K562 (cell line): ENCODE data around the gene PIK3R5. TPM values are rescaled to one million over a fixed set of nuclear protein-coding genes. Genes with fewer than 3 reads are reported as not detected.

ENCODE experiments used
- ATAC-seq: fragments of 200-7000 bp; cut with Tn5 transposase; 3 replicates; pipeline ENCODE4 v1.9.1; 2020; ENCODE audit warnings: moderate library complexity
- BruUV-seq: library from RNA; stranded (reverse); fragments of 400-500 nt; replicated peaks from 2 replicates; lab custom pipeline; 2021; lab: Mats Ljungman, UMichigan
- CTCF ChIA-PET: fragments of 300-600 bp; formaldehyde crosslinking; extraction: SDS; loops from one replicate; lab custom pipeline; 2021; ENCODE audit warnings: low intra/inter-chr PET ratio; lab: Yijun Ruan, JAX
- POLR2A ChIA-PET: fragments of 300-600, 350-650 bp; sonication (Branson Sonifier 250); formaldehyde crosslinking; extraction: SDS; loops from one replicate; lab custom pipeline; 2021; ENCODE audit warnings: antibody characterized with exemption, inconsistent platforms; lab: Yijun Ruan, JAX
- DNase-seq, 4 experiments: peaks; one replicate each; pipeline versions ENCODE4 v3.0.0 to v3.0.0-alpha.2; 2011 to 2018; ENCODE audit warnings: low spot score in 3 of 4, mixed read lengths in 3 of 4; ENCODE audit errors: extremely low read depth in 1 of 4
- FAIRE-seq: peaks from 2 replicates; lab custom pipeline; 2011; peaks lifted over from hg19 to GRCh38; lab: Jason Lieb, UNC
- H2AFZ ChIP-seq: 2 replicates; pipeline ENCODE4 v1.6.0; 2011; ENCODE audit warnings: low read depth, low read length, control low read depth, inconsistent platforms
- H3K27ac ChIP-seq: fragments of 200-600 bp; 3 replicates; pipeline ENCODE4 v1.8.0; 2011; ENCODE audit warnings: low read depth, mild to moderate bottlenecking, control low read depth, inconsistent platforms, low read length, moderate library complexity, mixed read lengths; ENCODE audit errors: extremely low read depth
- H3K27me3 ChIP-seq, 2 experiments: fragments of 300-600 bp in 1 of 2; 2 replicates in 1 of 2; 3 replicates in 1 of 2; pipeline versions ENCODE4 v1.6.0 to v1.8.0; 2011; ENCODE audit warnings: inconsistent platforms in 2 of 2, low read length in 2 of 2, mild to moderate bottlenecking in 1 of 2, mixed read lengths in 1 of 2, moderate library complexity in 1 of 2; ENCODE audit not compliant: control insufficient read depth in 2 of 2, insufficient read depth in 2 of 2
- H3K36me3 ChIP-seq: fragments of 300-600 bp; 3 replicates; pipeline ENCODE4 v1.8.0; 2011; ENCODE audit warnings: mild to moderate bottlenecking, low read length, inconsistent platforms; ENCODE audit not compliant: control insufficient read depth, insufficient read depth
- H3K4me1 ChIP-seq, 2 experiments: fragments of 200-600 bp in 1 of 2; replicated peaks in 1 of 2; 2 replicates in 1 of 2; 3 replicates in 1 of 2; pipeline versions ENCODE4 v1.5.1 to v1.8.0; 2011; ENCODE audit warnings: inconsistent platforms in 2 of 2, low read length in 2 of 2, mild to moderate bottlenecking in 1 of 2, mixed read lengths in 1 of 2, moderate library complexity in 1 of 2; ENCODE audit not compliant: control insufficient read depth in 2 of 2, insufficient read depth in 2 of 2
- H3K4me2 ChIP-seq: 2 replicates; pipeline ENCODE4 v1.6.1; 2011; ENCODE audit warnings: low read length, control low read depth, inconsistent platforms, mixed read lengths; ENCODE audit not compliant: insufficient read depth
- H3K4me3 ChIP-seq: fragments of 200-600 bp; sonication (generic), shearing (Covaris generic); 2 replicates; pipeline ENCODE4 v1.5.1; 2016; ENCODE audit warnings: control low read depth, inconsistent platforms
- H3K79me2 ChIP-seq: fragments of 200-600 bp; 3 replicates; pipeline ENCODE4 v1.8.0; 2011; ENCODE audit warnings: low read length, inconsistent platforms; ENCODE audit not compliant: control insufficient read depth, insufficient read depth
- H3K9ac ChIP-seq, 2 experiments: 2 replicates each; pipeline versions ENCODE4 v1.6.0 to v1.6.1; 2011; ENCODE audit warnings: low read depth in 2 of 2, low read length in 2 of 2, control low read depth in 1 of 2, inconsistent platforms in 1 of 2, mild to moderate bottlenecking in 1 of 2, mixed read lengths in 1 of 2; ENCODE audit not compliant: insufficient read depth in 1 of 2
- H3K9me1 ChIP-seq: one replicate; pipeline ENCODE4 v1.6.0; 2011; ENCODE audit warnings: inconsistent platforms, mild to moderate bottlenecking, low read length, moderate library complexity; ENCODE audit not compliant: control insufficient read depth, insufficient read depth
- H3K9me3 ChIP-seq: replicated peaks from 2 replicates; pipeline ENCODE4 v1.5.1; 2011; ENCODE audit warnings: low read depth, low read length, inconsistent platforms; ENCODE audit not compliant: control insufficient read depth, insufficient read depth
- H4K20me1 ChIP-seq: replicated peaks from 2 replicates; pipeline ENCODE4 v1.6.1; 2011; ENCODE audit warnings: low read length, inconsistent platforms, mixed read lengths; ENCODE audit not compliant: control insufficient read depth, insufficient read depth
- CBFA2T3 ChIP-seq: fragments of 450-650 bp; IDR thresholded peaks from 2 replicates; pipeline ENCODE4 v1.6.1; 2017
- FOXM1 ChIP-seq, 2 experiments: fragments of 450-650 bp in 1 of 2; sonication (generic) in 1 of 2; formaldehyde crosslinking in 1 of 2; IDR thresholded peaks; 2 replicates each; pipeline versions ENCODE4 v1.6.1 to v1.9.0; 2017 to 2022; ENCODE audit warnings: low read depth in 2 of 2, mild to moderate bottlenecking in 2 of 2, missing genetic modification reagents in 1 of 2, moderate library complexity in 1 of 2
- GATAD2A ChIP-seq: fragments of 450-650 bp; IDR thresholded peaks from 2 replicates; pipeline ENCODE4 v1.6.1; 2017
- GTF2A2 ChIP-seq: IDR thresholded peaks from 2 replicates; pipeline ENCODE4 v1.6.1; 2016; ENCODE audit warnings: mild to moderate bottlenecking, missing genetic modification characterization, missing compliant biosample characterization
- IFI16 ChIP-seq: fragments of 250-450 bp; sonication (Bioruptor Pico); IDR thresholded peaks from 2 replicates; pipeline ENCODE4 v2.1.2; 2022; ENCODE audit warnings: mild to moderate bottlenecking, inconsistent platforms
- MLX ChIP-seq, 2 experiments: fragments of 450-650 bp in 1 of 2; sonication (generic) in 1 of 2; formaldehyde crosslinking; conservative IDR thresholded peaks; 2 replicates each; pipeline versions ENCODE4 v1.4.0 to v1.8.1; 2020 to 2022; ENCODE audit warnings: mild to moderate bottlenecking in 1 of 2, missing genetic modification reagents in 1 of 2
- NCOA6 ChIP-seq: fragments of 450-650 bp; IDR thresholded peaks from 2 replicates; pipeline ENCODE4 v1.6.1; 2017; ENCODE audit warnings: mild to moderate bottlenecking
- NFRKB ChIP-seq: fragments of 450-650 bp; IDR thresholded peaks from 2 replicates; pipeline ENCODE4 v1.6.1; 2016; ENCODE audit warnings: low read depth
- RBBP5 ChIP-seq: fragments of 200-600 bp; sonication (generic); IDR thresholded peaks from 2 replicates; pipeline ENCODE4 v1.6.1; 2012; ENCODE audit warnings: borderline replicate concordance, mild to moderate bottlenecking, low read length, control low read depth, inconsistent platforms; ENCODE audit not compliant: insufficient read depth, poor library complexity, severe bottlenecking
- RBM34 ChIP-seq: fragments of 200-400 bp; formaldehyde crosslinking; IDR thresholded peaks from 2 replicates; pipeline ENCODE4 v1.6.1; 2018; ENCODE audit warnings: low read length, borderline replicate concordance; ENCODE audit not compliant: insufficient read depth
- TOE1 ChIP-seq, 2 experiments: fragments of 450-650 bp in 1 of 2; sonication (generic) in 1 of 2; formaldehyde crosslinking in 1 of 2; IDR thresholded peaks; 2 replicates each; pipeline versions ENCODE4 v1.7.1 to v1.8.0; 2016 to 2022; ENCODE audit warnings: borderline replicate concordance in 2 of 2, mild to moderate bottlenecking in 2 of 2, antibody characterized with exemption in 1 of 2, inconsistent platforms in 1 of 2, low read depth in 1 of 2, missing genetic modification reagents in 1 of 2, moderate library complexity in 1 of 2
- ZBTB17 ChIP-seq: fragments of 450-650 bp; formaldehyde crosslinking; IDR thresholded peaks from 2 replicates; pipeline ENCODE4 v1.4.0; 2020; ENCODE audit warnings: mild to moderate bottlenecking
- WGBS: fragments of 100-300 bp; shearing (Covaris generic); methylation state at CpG from one replicate; pipeline ENCODE4 v1.1.6; 2016; ENCODE audit warnings: low coverage, mixed read lengths; ENCODE audit not compliant: insufficient coverage; ENCODE audit errors: missing lambda C conversion rate; 5-methylcytosine and 5-hydroxymethylcytosine counted together
- in situ Hi-C: fragments of 300-500 bp; cut with MboI; formaldehyde crosslinking; loops from 4 replicates; pipeline ENCODE4 v1.15.0; 2018; ENCODE audit warnings: inconsistent platforms, mixed read lengths
- intact Hi-C: fragments of 100-400 bp; cut with micrococcal nuclease; formaldehyde crosslinking; loops from 2 replicates; pipeline ENCODE4 v1.14.2; 2022
- polyA plus RNA-seq, 8 experiments: library from polyadenylated mRNA; depleted of rRNA in 4 of 8; stranded (reverse) in 5 of 8; unstranded in 3 of 8; fragments of >200 nt; fragmentation: Nextera tagmentation in 2 of 8; fragmentation: Illumina TruSeq in 1 of 8; extraction: Ambion mirVana in 2 of 8; extraction: Trizol in 1 of 8; gene quantifications; 2 replicates each; pipeline versions ENCODE4 v1.2.1 to v1.2.3, GENCODE V29; 2011 to 2014; ENCODE audit warnings: inconsistent platforms in 1 of 8, missing spikeins in 1 of 8
- total RNA-seq, 7 experiments: library from RNA; depleted of rRNA in 6 of 7; stranded (reverse); fragments of >200 nt in 6 of 7; fragmentation: Illumina TruSeq in 2 of 7; extraction: Trizol in 2 of 7; gene quantifications; 2 replicates each; pipeline versions ENCODE4 v1.2.1 to v1.2.3, GENCODE V29; 2011 to 2021; ENCODE audit warnings: low replicate concordance in 1 of 7
- TF ChIP-seq, protein P1 (sequence below): fragments of 250-450 bp; sonication (Bioruptor Pico); IDR thresholded peaks from 2 replicates; pipeline ENCODE4 v1.9.0; 2021; ENCODE audit warnings: mild to moderate bottlenecking, inconsistent platforms

The PIK3R5 gene
- total and polyA plus RNA-seq, 9 of the 15 experiments (the other 6 are each of a cell fraction or from before 2014, with no cell fraction given) = 0.01 to 0.38 TPM; not detected in 7

DNA sequence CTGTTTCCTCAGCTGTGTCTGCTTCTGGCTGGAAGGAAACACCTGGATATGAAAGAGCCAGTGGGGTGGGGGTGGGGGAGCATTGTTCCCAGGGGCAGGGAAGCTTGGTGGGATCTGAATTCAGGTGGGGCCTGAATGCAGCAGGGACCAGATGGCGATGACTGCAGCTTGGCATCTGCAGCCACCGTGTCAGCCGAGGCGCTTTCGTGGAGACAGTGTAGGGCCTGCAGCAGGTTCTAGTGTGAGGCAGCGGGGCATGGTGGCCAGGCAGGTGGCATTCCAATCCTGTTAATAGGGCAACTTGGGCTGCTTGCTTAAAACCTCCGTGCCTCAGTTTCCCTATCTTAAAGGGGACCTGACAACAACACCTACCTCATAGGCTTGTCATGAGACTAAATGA, 99.7 kb downstream of the PIK3R5 start:
- Histone ChIP-seq H3K27ac (no peak overlapping the region), H3K9ac (no peak overlapping the region), H3K9me3 (no peaks in the 10 kb centered on the region), H3K4me1 (no peaks in the 10 kb centered on the region), H4K20me1 (no peaks in the 10 kb centered on the region), H3K79me2 (no peaks in the 10 kb centered on the region), H3K4me2 (no peak overlapping the region), H3K27me3 (peaks cover 0 to 17% of the 10 kb centered on the region in 2 experiments; a peak in 2 of 5 replicates), H2AFZ (no peak overlapping the region), H3K4me3 (no peak overlapping the region), H3K36me3 (no peaks in the 10 kb centered on the region), H3K9me1 (no peaks in the 10 kb centered on the region)
- TF ChIP-seq IFI16 (CRISPR knock-in tag) = no peak
- no peak for TF ChIP-seq TOE1 (IDR thresholded peaks at IDR 0.05; ENCODE audit: borderline replicate concordance)
- no peak for TF ChIP-seq TOE1 (CRISPR knock-in tag; IDR thresholded peaks at IDR 0.05; ENCODE audit: borderline replicate concordance, low read depth)
- no peak for TF ChIP-seq GTF2A2 (tag)
- ATAC-seq (no peak), DNase-seq (no peak), FAIRE-seq (no peak)
- in situ Hi-C loops = no loop called here
- WGBS = 0% methylated on average over 4 of the region's 7 CpGs
- no TSS peak for BruUV-seq
- CTCF ChIA-PET = no interaction called here
- POLR2A ChIA-PET = interaction anchor here (0.7 kb wide), 1 partner anchor 31 kb away, joined by 4 read pairs; no protein-coding TSS in a partner anchor
- intact Hi-C loops = no loop called here

DNA sequence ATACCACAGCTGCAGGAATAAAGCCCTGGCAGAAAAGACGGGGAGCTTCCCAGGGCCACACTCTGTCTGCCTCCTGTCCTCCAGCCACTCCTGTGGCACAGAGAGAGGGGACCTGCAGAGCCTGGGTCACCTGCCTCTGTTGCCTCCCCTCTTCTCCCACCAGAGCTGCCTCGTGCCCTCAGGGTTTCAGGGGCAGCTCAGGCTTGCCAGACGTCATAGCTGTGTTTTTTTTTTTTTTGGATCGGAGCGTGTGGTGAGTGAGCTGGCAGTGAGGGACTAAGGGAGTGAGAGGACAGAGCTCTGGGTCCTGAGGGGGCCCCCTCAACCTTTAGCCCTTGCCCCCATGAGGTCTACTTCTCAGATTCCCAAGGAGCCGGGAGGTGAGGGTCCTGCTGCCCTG, 100.1 kb downstream of the PIK3R5 start:
- Histone ChIP-seq H3K36me3 (no peaks in the 10 kb centered on the region), H3K9ac (no peak overlapping the region), H3K4me1 (no peaks in the 10 kb centered on the region), H3K9me1 (no peaks in the 10 kb centered on the region), H3K9me3 (no peaks in the 10 kb centered on the region), H3K27me3 (peaks cover 0 to 17% of the 10 kb centered on the region in 2 experiments; a peak in 2 of 5 replicates), H4K20me1 (no peaks in the 10 kb centered on the region), H3K79me2 (no peaks in the 10 kb centered on the region), H3K4me3 (no peak overlapping the region), H2AFZ (no peak overlapping the region), H3K4me2 (no peak overlapping the region), H3K27ac (no peak overlapping the region)
- BruUV-seq = no TSS peak
- FAIRE-seq = no peak
- intact Hi-C loops (no loop called here), in situ Hi-C loops (no loop called here)
- 0% methylated on average over 1 of the region's 6 CpGs for WGBS
- no peak for DNase-seq
- CTCF ChIA-PET = no interaction called here
- no peak for ATAC-seq
- POLR2A ChIA-PET = no interaction called here
- TF ChIP-seq GATAD2A (no peak), CBFA2T3 (no peak), RBM34 (no peak), NFRKB (no peak), MLX (CRISPR knock-in tag; conservative IDR thresholded peaks at IDR 0.05) (no peak), ZBTB17 (CRISPR knock-in tag) (no peak), NCOA6 (no peak), FOXM1 (IDR thresholded peaks at IDR 0.05; ENCODE audit: low read depth) (no peak), FOXM1 (CRISPR knock-in tag; IDR thresholded peaks at IDR 0.05; ENCODE audit: low read depth) (no peak), RBBP5 (no peak)
- TF ChIP-seq, protein P1, sequence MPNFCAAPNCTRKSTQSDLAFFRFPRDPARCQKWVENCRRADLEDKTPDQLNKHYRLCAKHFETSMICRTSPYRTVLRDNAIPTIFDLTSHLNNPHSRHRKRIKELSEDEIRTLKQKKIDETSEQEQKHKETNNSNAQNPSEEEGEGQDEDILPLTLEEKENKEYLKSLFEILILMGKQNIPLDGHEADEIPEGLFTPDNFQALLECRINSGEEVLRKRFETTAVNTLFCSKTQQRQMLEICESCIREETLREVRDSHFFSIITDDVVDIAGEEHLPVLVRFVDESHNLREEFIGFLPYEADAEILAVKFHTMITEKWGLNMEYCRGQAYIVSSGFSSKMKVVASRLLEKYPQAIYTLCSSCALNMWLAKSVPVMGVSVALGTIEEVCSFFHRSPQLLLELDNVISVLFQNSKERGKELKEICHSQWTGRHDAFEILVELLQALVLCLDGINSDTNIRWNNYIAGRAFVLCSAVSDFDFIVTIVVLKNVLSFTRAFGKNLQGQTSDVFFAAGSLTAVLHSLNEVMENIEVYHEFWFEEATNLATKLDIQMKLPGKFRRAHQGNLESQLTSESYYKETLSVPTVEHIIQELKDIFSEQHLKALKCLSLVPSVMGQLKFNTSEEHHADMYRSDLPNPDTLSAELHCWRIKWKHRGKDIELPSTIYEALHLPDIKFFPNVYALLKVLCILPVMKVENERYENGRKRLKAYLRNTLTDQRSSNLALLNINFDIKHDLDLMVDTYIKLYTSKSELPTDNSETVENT (CRISPR knock-in tag) = no peak
